Measurements from ENCODE around the gene DNM2.

DNA sequence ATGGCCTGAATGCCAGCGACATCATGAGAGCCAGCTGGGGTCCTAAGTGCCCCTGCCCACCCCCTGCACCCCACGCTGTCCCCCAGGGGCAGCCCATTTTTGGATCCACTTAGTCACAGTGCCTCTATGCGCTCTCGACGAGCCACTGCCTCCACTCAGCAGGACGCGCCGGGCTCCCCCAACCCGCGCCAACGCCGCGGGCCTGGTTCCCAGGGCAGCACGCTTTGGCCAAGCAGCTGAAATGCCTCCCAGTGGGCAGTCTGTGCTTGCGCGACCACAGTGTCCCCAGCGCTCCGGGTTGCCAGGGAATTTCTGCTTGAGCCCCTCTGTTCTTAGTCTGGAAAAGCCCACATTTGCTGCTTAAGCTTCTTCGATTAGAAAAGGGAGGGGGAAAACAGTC, 78.8 kb downstream of the DNM2 start:
- TF ChIP-seq JUN (IDR thresholded peaks at IDR 0.05), result no peak
- TF ChIP-seq HMGXB4 (CRISPR knock-in tag; IDR thresholded peaks at IDR 0.05; ENCODE audit: borderline replicate concordance), result no peak
- TF ChIP-seq, protein P1, sequence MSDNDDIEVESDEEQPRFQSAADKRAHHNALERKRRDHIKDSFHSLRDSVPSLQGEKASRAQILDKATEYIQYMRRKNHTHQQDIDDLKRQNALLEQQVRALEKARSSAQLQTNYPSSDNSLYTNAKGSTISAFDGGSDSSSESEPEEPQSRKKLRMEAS (IDR thresholded peaks at IDR 0.05), result no peak
- no peak for TF ChIP-seq ZNF302 (CRISPR knock-in tag; IDR thresholded peaks at IDR 0.05)
- no peak for TF ChIP-seq RAD21 (conservative IDR thresholded peaks at IDR 0.05 in 1 of 2, IDR thresholded peaks at IDR 0.05 in 1 of 2)
- TF ChIP-seq ATOH8 (CRISPR knock-in tag; IDR thresholded peaks at IDR 0.05; ENCODE audit: low read depth), result no peak
- TF ChIP-seq BHLHE40 (IDR thresholded peaks at IDR 0.05; ENCODE audit: low read depth, low read length), result no peak
- TF ChIP-seq, protein P2, sequence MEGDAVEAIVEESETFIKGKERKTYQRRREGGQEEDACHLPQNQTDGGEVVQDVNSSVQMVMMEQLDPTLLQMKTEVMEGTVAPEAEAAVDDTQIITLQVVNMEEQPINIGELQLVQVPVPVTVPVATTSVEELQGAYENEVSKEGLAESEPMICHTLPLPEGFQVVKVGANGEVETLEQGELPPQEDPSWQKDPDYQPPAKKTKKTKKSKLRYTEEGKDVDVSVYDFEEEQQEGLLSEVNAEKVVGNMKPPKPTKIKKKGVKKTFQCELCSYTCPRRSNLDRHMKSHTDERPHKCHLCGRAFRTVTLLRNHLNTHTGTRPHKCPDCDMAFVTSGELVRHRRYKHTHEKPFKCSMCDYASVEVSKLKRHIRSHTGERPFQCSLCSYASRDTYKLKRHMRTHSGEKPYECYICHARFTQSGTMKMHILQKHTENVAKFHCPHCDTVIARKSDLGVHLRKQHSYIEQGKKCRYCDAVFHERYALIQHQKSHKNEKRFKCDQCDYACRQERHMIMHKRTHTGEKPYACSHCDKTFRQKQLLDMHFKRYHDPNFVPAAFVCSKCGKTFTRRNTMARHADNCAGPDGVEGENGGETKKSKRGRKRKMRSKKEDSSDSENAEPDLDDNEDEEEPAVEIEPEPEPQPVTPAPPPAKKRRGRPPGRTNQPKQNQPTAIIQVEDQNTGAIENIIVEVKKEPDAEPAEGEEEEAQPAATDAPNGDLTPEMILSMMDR (IDR thresholded peaks at IDR 0.05), result no peak
- TF ChIP-seq FOSB (CRISPR knock-in tag; IDR thresholded peaks at IDR 0.05), result no peak
- TF ChIP-seq POLR2A (IDR thresholded peaks at IDR 0.05; ENCODE audit: low read length), result no peak
- no peak for TF ChIP-seq CHD2 (IDR thresholded peaks at IDR 0.05; ENCODE audit: low read length, partially characterized antibody)
